Tibial artery (tissue), 4 donors: Measurements from ENCODE around the gene SLC49A3.

Source experiments
- DNase-seq, 2 donors: peaks; one replicate each; pipeline ENCODE4 v3.0.0-alpha.2; 2019
- H3K27ac ChIP-seq, 2 donors: fragments of 200-600 bp; sonication (generic) in 1 of 2; 1 replicate in 1 of 2; 2 replicates in 1 of 2; pipeline ENCODE4 v1.5.1; 2018 to 2019; ENCODE audit warnings: mild to moderate bottlenecking in 1 of 2
- H3K27me3 ChIP-seq, 2 donors: fragments of 200-600 bp; sonication (generic) in 1 of 2; one replicate each; pipeline versions ENCODE4 v1.5.1 to v1.6.0; 2016 to 2019
- H3K36me3 ChIP-seq, 3 donors: fragments of 200-600 bp; sonication (generic) in 2 of 3; one replicate each; pipeline ENCODE4 v1.5.1; 2016 to 2019; ENCODE audit warnings: mild to moderate bottlenecking in 2 of 3
- H3K4me1 ChIP-seq, 4 donors: fragments of 200-600 bp; sonication (generic) in 2 of 4; 1 replicate in 3 of 4; 2 replicates in 1 of 4; pipeline ENCODE4 v1.5.1; 2016 to 2019
- H3K4me3 ChIP-seq, 2 donors: fragments of 200-600 bp; sonication (generic) in 1 of 2; 1 replicate in 1 of 2; 2 replicates in 1 of 2; pipeline ENCODE4 v1.5.1; 2018 to 2019; ENCODE audit warnings: mild to moderate bottlenecking in 2 of 2
- H3K9me3 ChIP-seq, 3 donors: fragments of 200-600 bp; sonication (generic) in 1 of 3; one replicate each; pipeline ENCODE4 v1.5.1; 2016 to 2019
- intact Hi-C: fragments of 100-400 bp; cut with DNase I; formaldehyde crosslinking; loops from one replicate; pipeline ENCODE4 v1.15.0; 2023; ENCODE audit warnings: low total_unique reads
- TF ChIP-seq, protein P1 (sequence below), 2 experiments: fragments of 200-600 bp in 1 of 2; fragments of 450-650 bp in 1 of 2; IDR thresholded peaks; one replicate each; pipeline ENCODE4 v1.5.1; 2017 to 2019; ENCODE audit warnings: antibody characterized with exemption in 2 of 2, mild to moderate bottlenecking in 1 of 2, moderate library complexity in 1 of 2

Gene SLC49A3

DNA sequence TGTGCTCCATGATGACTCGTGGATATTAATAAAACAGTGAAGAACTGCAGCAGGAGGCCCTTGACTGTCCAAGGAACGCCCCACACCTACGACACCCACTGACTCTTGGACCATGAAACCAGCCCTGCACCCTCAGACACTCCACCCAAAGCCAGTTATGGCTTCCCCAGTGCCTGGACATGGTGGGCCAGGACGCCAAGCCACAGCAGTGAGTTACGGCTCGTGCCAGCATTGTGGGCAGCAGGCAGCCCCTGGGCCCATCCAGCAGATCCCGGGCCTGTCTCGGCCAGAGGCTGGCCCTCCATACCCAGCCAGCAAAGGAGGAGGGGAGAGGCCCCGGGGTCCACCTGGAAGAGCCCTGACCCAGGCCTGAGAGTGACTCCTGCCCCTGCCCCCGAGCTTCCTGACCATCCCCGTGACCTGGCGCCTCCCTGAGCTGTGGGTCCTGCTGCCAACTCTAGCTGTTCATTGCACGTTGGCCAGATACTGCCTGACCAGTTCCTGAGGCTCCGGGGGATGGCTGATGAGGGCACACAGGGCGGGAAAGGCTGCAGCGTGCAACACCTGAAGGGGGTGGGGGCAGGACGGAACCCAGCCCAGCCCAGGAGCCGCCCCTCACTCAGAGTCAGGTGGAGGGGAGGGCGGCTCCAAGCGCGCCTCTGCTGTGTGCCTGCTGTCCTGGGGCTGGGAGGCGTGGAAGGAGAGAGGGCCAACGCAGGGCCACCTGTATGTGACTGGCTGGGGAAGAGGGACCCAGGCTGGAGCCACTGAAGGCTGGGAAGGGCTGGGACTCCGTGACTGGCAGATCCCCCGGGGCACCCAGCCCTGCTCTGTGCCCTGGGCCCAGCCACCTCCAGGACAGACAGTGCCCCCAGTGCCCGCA, 739 bp downstream of the SLC49A3 start:
- intact Hi-C loops, result no loop called here
- peaks cover 0 to 28% (median 12%) of the 10 kb centered on the region in 4 donors for H3K4me1 ChIP-seq
- no peak for DNase-seq
- TF ChIP-seq, protein P1, sequence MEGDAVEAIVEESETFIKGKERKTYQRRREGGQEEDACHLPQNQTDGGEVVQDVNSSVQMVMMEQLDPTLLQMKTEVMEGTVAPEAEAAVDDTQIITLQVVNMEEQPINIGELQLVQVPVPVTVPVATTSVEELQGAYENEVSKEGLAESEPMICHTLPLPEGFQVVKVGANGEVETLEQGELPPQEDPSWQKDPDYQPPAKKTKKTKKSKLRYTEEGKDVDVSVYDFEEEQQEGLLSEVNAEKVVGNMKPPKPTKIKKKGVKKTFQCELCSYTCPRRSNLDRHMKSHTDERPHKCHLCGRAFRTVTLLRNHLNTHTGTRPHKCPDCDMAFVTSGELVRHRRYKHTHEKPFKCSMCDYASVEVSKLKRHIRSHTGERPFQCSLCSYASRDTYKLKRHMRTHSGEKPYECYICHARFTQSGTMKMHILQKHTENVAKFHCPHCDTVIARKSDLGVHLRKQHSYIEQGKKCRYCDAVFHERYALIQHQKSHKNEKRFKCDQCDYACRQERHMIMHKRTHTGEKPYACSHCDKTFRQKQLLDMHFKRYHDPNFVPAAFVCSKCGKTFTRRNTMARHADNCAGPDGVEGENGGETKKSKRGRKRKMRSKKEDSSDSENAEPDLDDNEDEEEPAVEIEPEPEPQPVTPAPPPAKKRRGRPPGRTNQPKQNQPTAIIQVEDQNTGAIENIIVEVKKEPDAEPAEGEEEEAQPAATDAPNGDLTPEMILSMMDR (IDR thresholded peaks at IDR 0.05), result no peak
- H3K4me3 ChIP-seq, result peak overlapping the region; percentile 50 to 54
- H3K27me3 ChIP-seq, result peaks cover 0 to 41% of the 10 kb centered on the region in 2 donors
- H3K27ac ChIP-seq, result peak overlapping the region; percentile 49 to 62
- peaks cover 0 to 4% (median 0%) of the 10 kb centered on the region in 3 donors for H3K36me3 ChIP-seq
- no peaks in the 10 kb centered on the region for H3K9me3 ChIP-seq

DNA sequence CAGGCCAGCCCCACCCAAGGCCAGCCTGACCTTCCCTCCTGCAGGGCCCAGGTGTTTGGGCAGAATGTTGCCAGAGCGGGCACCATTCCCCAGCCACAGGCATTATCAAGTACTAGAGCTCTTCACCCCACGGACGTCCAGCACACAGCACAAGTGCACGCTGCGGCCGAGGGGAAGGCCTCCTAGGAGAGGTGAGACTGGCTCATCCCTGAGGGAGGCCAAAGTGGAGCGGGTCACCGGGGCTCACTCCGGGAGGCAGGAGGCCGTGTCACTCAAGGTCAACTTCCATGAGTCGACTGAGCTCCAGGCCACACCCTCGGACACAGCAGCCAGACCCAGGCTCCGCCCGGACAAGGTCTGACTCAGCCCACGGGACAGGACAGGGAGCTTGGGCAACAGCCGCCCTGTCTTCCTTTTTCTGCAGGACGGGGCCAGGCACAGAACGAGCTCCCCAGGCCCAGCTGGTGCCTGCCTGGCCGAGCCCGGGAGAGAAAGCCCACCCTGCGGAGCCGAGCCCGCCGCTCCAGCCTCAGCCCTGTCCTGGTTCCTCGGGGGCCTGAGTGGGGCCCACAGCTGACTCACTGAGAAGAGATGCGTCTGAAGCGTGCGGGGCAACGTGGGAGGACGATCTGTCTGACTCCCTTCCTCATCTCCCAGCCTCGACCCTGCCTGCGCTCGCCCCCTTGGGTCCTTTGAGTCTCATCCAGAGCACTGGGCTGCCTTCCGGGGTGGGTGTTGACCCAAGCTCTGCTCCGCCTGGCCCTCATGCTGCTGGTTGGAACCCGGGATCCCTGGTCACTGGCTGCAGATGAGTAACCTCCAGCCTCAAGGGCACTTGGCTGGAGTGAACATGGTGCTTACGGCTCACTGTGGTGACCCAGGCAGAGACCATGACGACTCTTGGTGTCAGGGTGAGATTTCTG, 1.6 kb downstream of the SLC49A3 start:
- Histone ChIP-seq H3K4me3 (peak overlapping the region in 1 of 2 donors; percentile 18), H3K9me3 (no peaks in the 10 kb centered on the region), H3K27ac (peak overlapping the region; percentile 37 to 62), H3K4me1 (peaks cover 0 to 28% (median 12%) of the 10 kb centered on the region in 4 donors), H3K27me3 (peaks cover 0 to 41% of the 10 kb centered on the region in 2 donors), H3K36me3 (peaks cover 0 to 4% (median 0%) of the 10 kb centered on the region in 3 donors)
- intact Hi-C loops, result no loop called here
- DNase-seq, result peak; percentile 92 to 94
- TF ChIP-seq, protein P1 (IDR thresholded peaks at IDR 0.05), result no peak

DNA sequence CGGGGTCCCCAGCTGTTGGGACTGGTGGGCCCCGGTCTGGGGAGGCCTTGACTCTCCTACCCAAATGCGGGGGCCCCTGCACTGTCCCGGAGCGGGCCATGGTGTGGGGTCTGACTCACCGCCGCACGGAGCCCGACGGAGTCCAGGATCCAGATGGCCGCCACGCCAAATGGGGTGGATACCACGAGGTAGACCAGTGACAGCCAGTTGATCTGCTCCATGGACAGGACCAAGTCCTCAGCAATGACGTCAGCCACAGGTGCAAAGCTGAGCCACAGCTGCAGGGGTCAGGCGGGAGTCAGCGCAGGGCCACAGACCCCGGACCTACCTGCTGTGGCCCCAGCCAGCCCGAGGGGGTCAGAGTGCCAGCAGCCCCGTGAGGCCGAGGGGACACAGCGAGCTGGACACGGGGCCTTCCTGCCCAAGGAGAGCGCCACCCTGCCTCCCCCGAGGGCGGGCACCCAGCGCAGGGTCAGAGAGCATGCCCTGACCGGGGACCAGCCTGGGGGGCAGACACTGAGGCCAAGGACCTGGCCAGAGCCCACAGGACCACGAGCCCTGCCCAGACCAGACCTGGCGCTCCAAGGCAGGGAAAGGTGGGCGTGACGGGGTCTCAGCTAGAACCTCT, 2.4 kb downstream of the SLC49A3 start:
- H3K27me3 ChIP-seq, result peaks cover 0 to 45% of the 10 kb centered on the region in 2 donors
- intact Hi-C loops, result no loop called here
- no peak overlapping the region for H3K27ac ChIP-seq
- H3K4me1 ChIP-seq, result peaks cover 0 to 28% (median 12%) of the 10 kb centered on the region in 4 donors
- TF ChIP-seq, protein P1 (IDR thresholded peaks at IDR 0.05), result no peak
- H3K36me3 ChIP-seq, result peaks cover 0 to 4% (median 0%) of the 10 kb centered on the region in 3 donors
- DNase-seq, result no peak
- H3K9me3 ChIP-seq, result no peaks in the 10 kb centered on the region
- H3K4me3 ChIP-seq, result no peak overlapping the region

GRCh38 chr4:685679-686412, 3.1 kb downstream of the SLC49A3 start:
- no peaks in the 10 kb centered on the region for H3K9me3 ChIP-seq
- H3K4me3 ChIP-seq, result no peak overlapping the region
- H3K27me3 ChIP-seq, result peaks cover 0 to 50% of the 10 kb centered on the region in 2 donors
- H3K27ac ChIP-seq, result no peak overlapping the region
- peaks cover 0 to 4% (median 0%) of the 10 kb centered on the region in 3 donors for H3K36me3 ChIP-seq
- DNase-seq, result no peak
- intact Hi-C loops, result no loop called here
- TF ChIP-seq, protein P1 (IDR thresholded peaks at IDR 0.05), result no peak
- peaks cover 0 to 33% (median 17%) of the 10 kb centered on the region in 4 donors for H3K4me1 ChIP-seq
